ENCODE data around the gene POF1B. TPM values are rescaled to one million over a fixed set of nuclear protein-coding genes. Genes with fewer than 3 reads are reported as not detected.

POF1B gene
- total RNA-seq, 1 experiment from 2014 or later = 24.1 TPM

DNA sequence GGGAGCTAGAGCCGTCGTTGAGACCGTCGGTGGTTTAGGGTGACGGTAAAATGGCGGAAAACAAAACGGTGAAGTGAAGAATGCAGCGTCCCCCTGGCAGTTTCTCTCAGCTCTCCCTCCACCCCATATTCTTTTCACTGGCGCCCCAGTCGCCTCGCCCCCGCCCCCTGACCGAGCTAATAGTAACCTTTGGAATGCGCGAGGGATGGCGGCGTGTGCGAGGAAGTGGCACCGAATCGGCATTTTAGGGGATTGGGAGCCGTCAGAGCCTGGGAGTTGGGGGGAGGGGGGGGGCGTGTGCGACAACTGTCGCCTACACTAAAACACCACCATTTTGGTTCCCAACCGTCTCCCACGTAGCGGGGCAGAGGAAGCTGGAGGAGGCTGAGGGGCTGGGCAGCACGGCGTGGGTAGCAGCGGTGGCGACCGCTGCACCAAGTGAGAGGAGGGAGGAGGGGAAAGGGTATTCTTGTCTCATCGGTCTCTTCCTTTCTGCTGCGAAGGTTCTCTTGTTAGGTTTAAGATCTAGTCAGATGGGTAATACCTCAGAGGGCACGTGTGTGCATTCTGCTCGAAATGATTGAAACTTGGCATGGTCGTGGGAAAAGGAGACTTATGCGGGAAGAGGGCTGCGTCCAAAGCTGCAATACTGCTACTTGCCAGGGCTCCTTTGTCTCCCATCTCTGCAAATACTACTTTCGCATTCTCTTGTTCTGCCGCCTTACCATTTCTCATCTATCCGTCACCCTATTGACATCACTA, 134.8 kb downstream of the POF1B start:
- Mint-ChIP-seq H3K9me3 (ENCODE audit: low read depth, unreplicated experiment) (no peaks in the 10 kb centered on the region), H3K27ac (ENCODE audit: unreplicated experiment) (peak overlapping the region; percentile 78), H3K4me3 (ENCODE audit: low read depth, unreplicated experiment) (peak overlapping the region; percentile 93), H3K27me3 (ENCODE audit: unreplicated experiment) (no peaks in the 10 kb centered on the region), H3K36me3 (ENCODE audit: insufficient read depth, unreplicated experiment) (peaks cover 19% of the 10 kb centered on the region), H3K4me1 (ENCODE audit: low read depth, unreplicated experiment) (peaks cover 9% of the 10 kb centered on the region)
- no peak for TF ChIP-seq CTCF (IDR thresholded peaks at IDR 0.05; ENCODE audit: unreplicated experiment)
- no TSS peak for BruUV-seq (replicated peaks)
- peak; percentile 3 for DNase-seq
- intact Hi-C loops (cut with micrococcal nuclease; ENCODE audit: unreplicated experiment) = no loop called here
- CTCF ChIA-PET = no interaction called here

GRCh38 chrX:85243761-85244449, 135.6 kb downstream of the POF1B start, which contains the start of the genes SATL1 and ZNF711:
TSS of gene SATL1 (minus strand) at chrX:85243779. CDS start at chrX:85108968, 134,811 bp downstream.
TSS of gene ZNF711 (plus strand) at chrX:85243991. CDS start at chrX:85247573, 3,582 bp downstream.
- Mint-ChIP-seq H3K4me1 (ENCODE audit: low read depth, unreplicated experiment) (peaks cover 9% of the 10 kb centered on the region), H3K4me3 (ENCODE audit: low read depth, unreplicated experiment) (peak within 1 kb of the TSS; percentile 93), H3K27ac (ENCODE audit: unreplicated experiment) (peak within 1 kb of the TSS; percentile 78), H3K9me3 (ENCODE audit: low read depth, unreplicated experiment) (no peaks in the 10 kb centered on the region), H3K27me3 (ENCODE audit: unreplicated experiment) (no peaks in the 10 kb centered on the region), H3K36me3 (ENCODE audit: insufficient read depth, unreplicated experiment) (peaks cover 19% of the 10 kb centered on the region)
- intact Hi-C loops (cut with micrococcal nuclease; ENCODE audit: unreplicated experiment) = no loop called here
- CTCF ChIA-PET = no interaction called here
- BruUV-seq (replicated peaks) = no TSS peak
- no peak for TF ChIP-seq CTCF (IDR thresholded peaks at IDR 0.05; ENCODE audit: unreplicated experiment)
- DNase-seq = peak; percentile 44

GRCh38 chrX:85243155-85243554, 136.3 kb downstream of the POF1B start:
- TF ChIP-seq CTCF (IDR thresholded peaks at IDR 0.05; ENCODE audit: unreplicated experiment) = no peak
- H3K4me1 Mint-ChIP-seq (ENCODE audit: low read depth, unreplicated experiment) = peaks cover 9% of the 10 kb centered on the region
- CTCF ChIA-PET = no interaction called here

More at GRCh38 chrX:85243155-85243554, 136.3 kb downstream of the POF1B start:
- Mint-ChIP-seq H3K27ac (ENCODE audit: unreplicated experiment) (peak overlapping the region; percentile 78), H3K36me3 (ENCODE audit: insufficient read depth, unreplicated experiment) (peaks cover 19% of the 10 kb centered on the region), H3K9me3 (ENCODE audit: low read depth, unreplicated experiment) (no peaks in the 10 kb centered on the region), H3K27me3 (ENCODE audit: unreplicated experiment) (no peaks in the 10 kb centered on the region), H3K4me3 (ENCODE audit: low read depth, unreplicated experiment) (peak overlapping the region; percentile 93)
- BruUV-seq (replicated peaks) = no TSS peak
- DNase-seq = no peak
- intact Hi-C loops (cut with micrococcal nuclease; ENCODE audit: unreplicated experiment) = no loop called here

Other genes with a start within 250 kb of the POF1B start
- gene SATL1, start 135.9 kb downstream of the POF1B start, total RNA-seq (2022) = 0.10 TPM in 1 of 2 replicates, not detected in the other
- 6.0 and 8.0 TPM in 2 replicates for gene ZNF711, start 135.7 kb downstream of the POF1B start, total RNA-seq (2022)

All from Calu3 (cell line).